PFSK-1 (cell line): ENCODE results near the gene SP8.

Source experiments
- FOXP2 ChIP-seq: optimal IDR thresholded peaks from 2 replicates; pipeline ENCODE3; 2011; ENCODE audit warnings: borderline replicate concordance, control low read depth, inconsistent platforms; ENCODE audit not compliant: insufficient read depth; ENCODE audit errors: extremely low read length, extremely low read depth
- POLR2AphosphoS5 ChIP-seq: IDR thresholded peaks from 2 replicates; pipeline ENCODE4 v1.6.1; 2012; ENCODE audit warnings: low read depth, mild to moderate bottlenecking, control low read depth, low read length, moderate library complexity
- SIN3A ChIP-seq: IDR thresholded peaks from 2 replicates; pipeline ENCODE4 v1.6.1; 2012; ENCODE audit warnings: mild to moderate bottlenecking, low read length, moderate library complexity, borderline replicate concordance; ENCODE audit not compliant: insufficient read depth
- TAF1 ChIP-seq: IDR thresholded peaks from 2 replicates; pipeline ENCODE4 v1.6.1; 2012; ENCODE audit warnings: low read length, control low read depth, borderline replicate concordance; ENCODE audit not compliant: insufficient read depth

- no peak for TF ChIP-seq TAF1
- no peak for TF ChIP-seq FOXP2
- TF ChIP-seq POLR2AphosphoS5: no peak
- TF ChIP-seq SIN3A: no peak
Measured at GRCh38 chr7:20735346-20736065, 51.2 kb downstream of the SP8 start.
